ENCODE results near the gene FABP1. TPM values are rescaled to one million over a fixed set of nuclear protein-coding genes. Genes with fewer than 3 reads are reported as not detected.
A peak's percentile ranks its signal among the peaks of the same experiment; 100 is the strongest.

The FABP1 gene
- total RNA-seq, 1 donor from 2014 or later = not detected

DNA sequence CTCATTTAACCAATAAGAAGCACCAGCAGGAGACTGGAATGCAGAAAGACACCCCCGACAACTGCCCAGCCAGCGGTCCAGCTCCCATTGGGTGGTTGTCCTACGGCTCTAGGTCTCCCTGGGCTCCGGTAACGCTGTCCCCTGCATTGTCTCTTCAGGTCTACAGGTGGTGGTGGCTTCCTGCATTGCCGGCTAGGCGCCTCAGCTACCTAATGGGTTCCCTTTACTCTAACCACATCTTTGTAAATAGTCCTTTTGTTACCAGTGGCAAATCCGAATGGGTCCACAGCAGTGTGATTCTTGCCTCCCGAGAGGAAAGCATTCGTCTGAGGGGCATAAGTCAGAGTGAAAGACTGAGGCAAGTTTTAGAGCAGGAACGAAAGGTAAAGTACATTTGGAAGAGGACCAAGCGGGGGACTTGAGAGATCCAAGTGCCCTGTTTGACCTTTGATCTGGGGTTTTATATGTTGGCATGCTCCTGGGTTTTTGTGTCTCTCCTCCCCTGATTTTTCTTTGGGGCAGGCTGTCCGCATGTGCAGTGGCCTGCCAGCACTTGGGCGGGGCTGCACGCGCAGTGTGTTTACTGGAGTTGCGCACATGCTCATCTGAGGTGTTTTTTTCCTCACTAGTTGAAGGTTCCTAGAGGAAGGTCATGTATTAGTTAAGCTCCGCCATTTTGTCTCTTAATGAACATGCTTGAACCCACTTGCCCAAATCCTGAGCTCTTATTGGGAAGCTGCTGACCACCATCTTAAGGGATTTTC lies 11.0 kb downstream of the FABP1 start:
- Histone ChIP-seq H3K4me3 (ENCODE audit: low read length in 3 of 3) (no peak overlapping the region), H3K27me3 (ENCODE audit: control insufficient read depth in 3 of 3, insufficient read depth in 3 of 3, low read length in 3 of 3) (no peaks in the 10 kb centered on the region), H3K9me3 (ENCODE audit: control insufficient read depth in 3 of 3, low read length in 3 of 3) (no peaks in the 10 kb centered on the region), H3K36me3 (ENCODE audit: control insufficient read depth in 3 of 3, insufficient read depth in 3 of 3, low read length in 3 of 3) (peaks cover 7 to 20% (median 15%) of the 10 kb centered on the region in 3 donors), H3K27ac (ENCODE audit: low read depth, low read length) (no peak overlapping the region), H3K4me1 (ENCODE audit: control insufficient read depth in 3 of 3, insufficient read depth in 3 of 3, low read length in 3 of 3) (peaks cover 2 to 19% (median 8%) of the 10 kb centered on the region in 3 donors), H3K9ac (ENCODE audit: low read depth in 1 of 3, low read length in 3 of 3) (no peak overlapping the region)

DNA sequence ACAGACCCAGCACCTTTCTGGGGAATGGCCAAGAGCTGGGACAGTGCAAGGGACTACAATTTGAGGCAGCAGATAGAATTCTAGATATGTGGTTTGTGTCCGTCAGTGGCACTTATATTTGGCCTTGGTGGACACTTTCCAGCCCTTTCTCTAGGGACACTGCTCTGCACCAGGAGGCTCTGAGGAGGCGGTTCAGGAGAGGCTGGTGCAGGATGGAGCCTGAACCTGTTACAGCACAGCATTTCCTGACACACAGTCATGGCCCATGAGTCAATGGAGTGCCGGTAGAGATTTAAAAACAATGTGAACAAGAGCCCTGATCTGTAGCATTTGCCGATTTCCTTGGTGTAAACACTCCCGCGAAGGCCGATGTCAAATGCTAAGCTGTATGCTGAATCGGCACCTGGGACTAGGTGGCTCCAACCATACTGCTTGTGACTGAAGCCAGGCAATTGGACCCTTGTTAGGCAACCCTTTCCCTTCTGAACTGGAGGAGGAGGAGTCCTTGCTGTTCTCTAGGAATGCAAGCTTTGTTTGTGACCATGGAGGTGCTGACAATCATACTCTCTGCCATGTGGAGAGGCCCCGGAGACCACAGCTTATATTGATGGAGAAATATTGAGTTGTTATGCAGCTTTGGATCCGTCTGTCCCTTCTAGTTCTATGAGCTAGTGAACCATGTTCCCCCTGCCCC lies 11.9 kb downstream of the FABP1 start:
- Histone ChIP-seq H3K4me1 (ENCODE audit: control insufficient read depth in 3 of 3, insufficient read depth in 3 of 3, low read length in 3 of 3) (peaks cover 2 to 19% (median 8%) of the 10 kb centered on the region in 3 donors), H3K9ac (ENCODE audit: low read depth in 1 of 3, low read length in 3 of 3) (no peak overlapping the region), H3K27ac (ENCODE audit: low read depth, low read length) (no peak overlapping the region), H3K4me3 (ENCODE audit: low read length in 3 of 3) (no peak overlapping the region), H3K27me3 (ENCODE audit: control insufficient read depth in 3 of 3, insufficient read depth in 3 of 3, low read length in 3 of 3) (no peaks in the 10 kb centered on the region), H3K9me3 (ENCODE audit: control insufficient read depth in 3 of 3, low read length in 3 of 3) (no peaks in the 10 kb centered on the region), H3K36me3 (ENCODE audit: control insufficient read depth in 3 of 3, insufficient read depth in 3 of 3, low read length in 3 of 3) (peaks cover 7 to 25% (median 20%) of the 10 kb centered on the region in 3 donors)

DNA sequence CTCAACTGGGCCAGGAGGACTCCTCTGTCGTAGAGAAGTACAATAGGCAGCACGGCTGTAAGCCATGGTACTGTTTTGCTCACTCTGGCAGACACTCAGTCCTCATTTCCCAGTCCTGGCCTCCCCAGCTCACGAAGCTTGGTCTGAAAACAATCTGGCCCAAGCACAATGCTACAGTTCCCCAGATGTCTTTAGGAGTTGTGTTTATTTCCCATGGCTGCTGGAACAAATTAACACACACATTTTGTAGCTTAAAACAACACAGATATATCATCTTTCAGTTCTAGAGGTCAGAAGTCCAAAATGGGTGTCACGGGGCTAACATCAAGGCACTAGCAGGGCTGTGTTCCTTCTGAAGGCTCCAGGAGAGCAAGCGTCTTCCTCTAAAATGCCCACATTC lies 13.0 kb downstream of the FABP1 start:
- Histone ChIP-seq H3K9me3 (ENCODE audit: control insufficient read depth in 3 of 3, low read length in 3 of 3) (no peaks in the 10 kb centered on the region), H3K27ac (ENCODE audit: low read depth, low read length) (peak overlapping the region; percentile 34), H3K4me3 (ENCODE audit: low read length in 3 of 3) (no peak overlapping the region), H3K36me3 (ENCODE audit: control insufficient read depth in 3 of 3, insufficient read depth in 3 of 3, low read length in 3 of 3) (peaks cover 17 to 35% (median 30%) of the 10 kb centered on the region in 3 donors), H3K4me1 (ENCODE audit: control insufficient read depth in 3 of 3, insufficient read depth in 3 of 3, low read length in 3 of 3) (peaks cover 2 to 19% (median 8%) of the 10 kb centered on the region in 3 donors), H3K9ac (ENCODE audit: low read depth in 1 of 3, low read length in 3 of 3) (no peak overlapping the region), H3K27me3 (ENCODE audit: control insufficient read depth in 3 of 3, insufficient read depth in 3 of 3, low read length in 3 of 3) (no peaks in the 10 kb centered on the region)

DNA sequence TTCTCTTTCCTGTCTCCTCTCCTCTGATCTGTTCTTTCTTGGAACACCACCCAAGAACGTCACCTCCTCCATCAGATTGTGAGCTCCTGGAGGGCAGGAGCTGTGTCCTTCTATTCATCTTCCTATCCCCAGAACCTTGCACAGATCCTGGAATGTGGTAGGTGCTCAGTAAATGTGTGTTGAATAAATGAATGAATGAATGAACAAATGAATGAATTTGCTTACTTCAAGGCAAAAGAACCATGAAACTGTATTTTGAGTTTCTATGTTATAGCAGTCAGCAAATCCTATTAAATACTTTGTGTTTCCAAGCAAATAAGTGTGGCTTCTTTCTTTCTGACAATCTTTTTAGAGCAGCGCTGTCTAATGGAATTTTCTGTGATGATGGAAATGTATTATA lies 14.8 kb downstream of the FABP1 start:
- Histone ChIP-seq H3K4me3 (ENCODE audit: low read length in 3 of 3) (no peak overlapping the region), H3K27ac (ENCODE audit: low read depth, low read length) (no peak overlapping the region), H3K4me1 (ENCODE audit: control insufficient read depth in 3 of 3, insufficient read depth in 3 of 3, low read length in 3 of 3) (peaks cover 5 to 21% (median 13%) of the 10 kb centered on the region in 3 donors), H3K9ac (ENCODE audit: low read depth in 1 of 3, low read length in 3 of 3) (no peak overlapping the region), H3K36me3 (ENCODE audit: control insufficient read depth in 3 of 3, insufficient read depth in 3 of 3, low read length in 3 of 3) (peaks cover 34 to 54% (median 46%) of the 10 kb centered on the region in 3 donors), H3K9me3 (ENCODE audit: control insufficient read depth in 3 of 3, low read length in 3 of 3) (no peaks in the 10 kb centered on the region), H3K27me3 (ENCODE audit: control insufficient read depth in 3 of 3, insufficient read depth in 3 of 3, low read length in 3 of 3) (no peaks in the 10 kb centered on the region)

DNA sequence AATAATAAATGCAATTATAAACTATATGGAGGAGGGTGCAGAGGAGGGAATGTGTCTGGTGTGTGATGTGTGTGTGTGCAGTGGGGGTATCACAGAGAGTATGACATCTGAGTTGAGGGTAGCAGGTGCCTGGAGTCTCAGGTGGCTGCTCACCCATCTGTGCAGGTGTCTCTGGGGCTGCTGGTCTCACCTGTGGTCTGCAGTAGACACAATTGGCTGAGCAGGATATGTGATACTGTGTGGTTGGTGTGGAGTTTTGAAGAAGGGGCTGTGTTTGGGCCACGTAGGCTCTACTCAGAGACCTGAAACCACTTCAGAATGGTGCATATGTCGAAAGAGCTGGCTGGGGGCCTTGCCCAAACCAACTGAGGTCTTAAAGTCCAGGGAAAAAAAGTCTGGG lies 17.0 kb downstream of the FABP1 start:
- H3K27me3 ChIP-seq (ENCODE audit: control insufficient read depth in 3 of 3, insufficient read depth in 3 of 3, low read length in 3 of 3) = no peaks in the 10 kb centered on the region
- no peaks in the 10 kb centered on the region for H3K9me3 ChIP-seq (ENCODE audit: control insufficient read depth in 3 of 3, low read length in 3 of 3)
- H3K4me3 ChIP-seq (ENCODE audit: low read length in 3 of 3) = no peak overlapping the region
- H3K9ac ChIP-seq (ENCODE audit: low read depth in 1 of 3, low read length in 3 of 3) = no peak overlapping the region
- H3K27ac ChIP-seq (ENCODE audit: low read depth, low read length) = no peak overlapping the region
- H3K4me1 ChIP-seq (ENCODE audit: control insufficient read depth in 3 of 3, insufficient read depth in 3 of 3, low read length in 3 of 3) = peaks cover 6 to 15% (median 9%) of the 10 kb centered on the region in 3 donors
- peaks cover 42 to 72% (median 60%) of the 10 kb centered on the region in 3 donors for H3K36me3 ChIP-seq (ENCODE audit: control insufficient read depth in 3 of 3, insufficient read depth in 3 of 3, low read length in 3 of 3)

DNA sequence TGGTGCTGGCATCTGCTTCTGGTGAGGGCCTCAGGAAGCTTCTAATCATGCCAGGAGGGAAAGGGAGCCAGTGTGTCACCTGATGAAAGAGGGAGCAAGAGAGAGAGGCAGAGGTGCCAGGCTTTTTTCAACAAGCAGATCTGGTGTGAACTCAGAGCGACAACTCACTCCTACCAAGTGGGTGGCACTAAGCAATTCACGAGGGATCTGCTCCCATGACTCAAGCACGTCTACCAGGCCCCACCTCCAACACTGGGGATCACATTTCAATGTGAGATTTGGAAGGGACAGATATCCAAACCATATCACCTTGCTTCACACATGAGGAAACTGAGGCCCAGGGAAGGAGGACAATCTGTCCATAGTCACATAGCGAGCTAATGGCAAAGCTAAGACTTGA lies 19.1 kb downstream of the FABP1 start:
- Histone ChIP-seq H3K27me3 (ENCODE audit: control insufficient read depth in 3 of 3, insufficient read depth in 3 of 3, low read length in 3 of 3) (no peaks in the 10 kb centered on the region), H3K36me3 (ENCODE audit: control insufficient read depth in 3 of 3, insufficient read depth in 3 of 3, low read length in 3 of 3) (peaks cover 49 to 80% (median 65%) of the 10 kb centered on the region in 3 donors), H3K9me3 (ENCODE audit: control insufficient read depth in 3 of 3, low read length in 3 of 3) (no peaks in the 10 kb centered on the region), H3K9ac (ENCODE audit: low read depth in 1 of 3, low read length in 3 of 3) (no peak overlapping the region), H3K27ac (ENCODE audit: low read depth, low read length) (peak overlapping the region; percentile 60), H3K4me1 (ENCODE audit: control insufficient read depth in 3 of 3, insufficient read depth in 3 of 3, low read length in 3 of 3) (peaks cover 5 to 8% (median 6%) of the 10 kb centered on the region in 3 donors), H3K4me3 (ENCODE audit: low read length in 3 of 3) (no peak overlapping the region)

DNA sequence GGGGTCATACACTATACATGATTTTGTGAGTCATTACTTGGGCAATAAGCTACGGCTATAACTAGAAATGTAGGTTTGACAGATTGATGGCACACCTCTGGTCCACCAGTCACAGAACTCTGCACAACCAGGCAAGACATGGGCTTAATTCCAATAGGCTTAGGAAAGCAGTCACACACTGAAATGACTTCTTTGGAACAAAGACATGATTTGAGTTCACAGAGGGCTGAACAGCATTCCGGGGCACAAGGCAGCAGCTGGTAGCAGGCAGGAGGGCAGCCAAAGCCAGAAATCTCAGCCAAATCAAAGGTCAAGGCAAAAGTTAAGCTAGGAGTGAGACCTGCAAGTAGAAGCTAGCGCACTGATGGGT lies 27.4 kb downstream of the FABP1 start:
- Histone ChIP-seq H3K4me1 (ENCODE audit: control insufficient read depth in 3 of 3, insufficient read depth in 3 of 3, low read length in 3 of 3) (peaks cover 11 to 21% (median 19%) of the 10 kb centered on the region in 3 donors), H3K27me3 (ENCODE audit: control insufficient read depth in 3 of 3, insufficient read depth in 3 of 3, low read length in 3 of 3) (no peaks in the 10 kb centered on the region), H3K9ac (ENCODE audit: low read depth in 1 of 3, low read length in 3 of 3) (no peak overlapping the region), H3K36me3 (ENCODE audit: control insufficient read depth in 3 of 3, insufficient read depth in 3 of 3, low read length in 3 of 3) (peaks cover 28 to 45% (median 39%) of the 10 kb centered on the region in 3 donors), H3K27ac (ENCODE audit: low read depth, low read length) (peak overlapping the region; percentile 67), H3K4me3 (ENCODE audit: low read length in 3 of 3) (peak overlapping the region in 1 of 3 donors; percentile 27), H3K9me3 (ENCODE audit: control insufficient read depth in 3 of 3, low read length in 3 of 3) (no peaks in the 10 kb centered on the region)

DNA sequence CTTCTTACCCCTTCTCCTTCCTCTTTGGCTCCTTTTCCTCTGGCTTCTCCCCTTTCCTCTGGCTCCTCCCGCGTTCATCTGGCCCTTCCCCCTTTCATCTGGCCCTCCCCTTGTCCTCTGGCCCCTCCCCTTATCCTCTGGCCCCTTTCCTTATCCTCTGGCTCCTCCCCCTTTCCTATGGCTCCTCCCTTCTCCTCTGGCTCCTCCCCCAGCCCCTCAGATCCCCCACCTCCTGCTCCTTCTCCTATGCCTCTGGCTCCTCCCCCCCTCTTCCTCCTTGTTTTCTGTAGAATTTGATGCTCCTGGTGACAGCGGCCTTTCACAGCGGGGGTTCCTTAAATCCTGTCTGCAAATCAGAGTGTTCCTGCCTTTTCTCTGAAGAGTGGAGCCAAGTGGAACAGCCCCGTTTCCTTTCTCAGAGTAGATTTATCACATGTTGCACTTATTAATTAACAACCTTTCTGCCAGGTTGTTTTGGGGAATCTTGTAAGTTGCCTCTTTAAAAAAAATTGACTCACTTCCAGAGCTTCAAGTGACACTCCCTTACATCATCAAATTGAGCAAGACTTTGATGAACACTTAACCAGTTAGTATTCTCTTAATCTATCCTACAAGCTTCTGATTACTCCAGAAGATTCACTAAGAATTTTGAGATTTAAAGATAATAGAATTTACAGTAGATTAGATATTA lies 27.9 kb downstream of the FABP1 start:
- no peaks in the 10 kb centered on the region for H3K27me3 ChIP-seq (ENCODE audit: control insufficient read depth in 3 of 3, insufficient read depth in 3 of 3, low read length in 3 of 3)
- peak overlapping the region; percentile 67 for H3K27ac ChIP-seq (ENCODE audit: low read depth, low read length)
- no peak overlapping the region for H3K9ac ChIP-seq (ENCODE audit: low read depth in 1 of 3, low read length in 3 of 3)
- H3K4me1 ChIP-seq (ENCODE audit: control insufficient read depth in 3 of 3, insufficient read depth in 3 of 3, low read length in 3 of 3) = peaks cover 11 to 21% (median 21%) of the 10 kb centered on the region in 3 donors
- no peak overlapping the region for H3K4me3 ChIP-seq (ENCODE audit: low read length in 3 of 3)
- no peaks in the 10 kb centered on the region for H3K9me3 ChIP-seq (ENCODE audit: control insufficient read depth in 3 of 3, low read length in 3 of 3)
- peaks cover 30 to 50% (median 42%) of the 10 kb centered on the region in 3 donors for H3K36me3 ChIP-seq (ENCODE audit: control insufficient read depth in 3 of 3, insufficient read depth in 3 of 3, low read length in 3 of 3)

DNA sequence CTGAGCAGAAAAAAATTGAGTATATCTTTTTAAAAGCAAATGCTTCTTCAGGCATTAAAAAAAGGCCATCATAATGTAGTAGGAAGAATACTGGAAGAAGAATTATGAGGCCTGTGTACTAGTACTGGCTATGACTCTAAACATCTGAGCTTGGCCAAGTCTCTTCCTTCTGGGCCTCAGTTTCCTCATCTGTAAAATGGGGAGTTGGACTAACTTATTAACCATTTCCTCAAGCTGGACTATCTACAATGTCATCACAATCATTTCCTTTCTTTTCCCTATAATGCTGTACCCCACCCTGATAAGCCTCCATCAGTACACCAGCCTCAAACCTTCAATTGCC lies 29.3 kb downstream of the FABP1 start:
- H3K9me3 ChIP-seq (ENCODE audit: control insufficient read depth in 3 of 3, low read length in 3 of 3) = no peaks in the 10 kb centered on the region
- peaks cover 11 to 21% (median 21%) of the 10 kb centered on the region in 3 donors for H3K4me1 ChIP-seq (ENCODE audit: control insufficient read depth in 3 of 3, insufficient read depth in 3 of 3, low read length in 3 of 3)
- no peak overlapping the region for H3K9ac ChIP-seq (ENCODE audit: low read depth in 1 of 3, low read length in 3 of 3)
- no peak overlapping the region for H3K4me3 ChIP-seq (ENCODE audit: low read length in 3 of 3)
- no peaks in the 10 kb centered on the region for H3K27me3 ChIP-seq (ENCODE audit: control insufficient read depth in 3 of 3, insufficient read depth in 3 of 3, low read length in 3 of 3)
- no peak overlapping the region for H3K27ac ChIP-seq (ENCODE audit: low read depth, low read length)
- H3K36me3 ChIP-seq (ENCODE audit: control insufficient read depth in 3 of 3, insufficient read depth in 3 of 3, low read length in 3 of 3) = peaks cover 36 to 53% (median 45%) of the 10 kb centered on the region in 3 donors

Data from skeletal muscle tissue (tissue), 4 donors.